GM18868 (cell line): ENCODE results near the gene GATD1.

ENCODE experiments used
- ATAC-seq: cut with Tn5 transposase; IDR thresholded peaks from one replicate; pipeline ENCODE4 v1.9.1; 2021; ENCODE audit warnings: mild to moderate bottlenecking, moderate library complexity; ENCODE audit not compliant: unreplicated experiment

The GATD1 gene, protein sequence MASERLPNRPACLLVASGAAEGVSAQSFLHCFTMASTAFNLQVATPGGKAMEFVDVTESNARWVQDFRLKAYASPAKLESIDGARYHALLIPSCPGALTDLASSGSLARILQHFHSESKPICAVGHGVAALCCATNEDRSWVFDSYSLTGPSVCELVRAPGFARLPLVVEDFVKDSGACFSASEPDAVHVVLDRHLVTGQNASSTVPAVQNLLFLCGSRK

DNA sequence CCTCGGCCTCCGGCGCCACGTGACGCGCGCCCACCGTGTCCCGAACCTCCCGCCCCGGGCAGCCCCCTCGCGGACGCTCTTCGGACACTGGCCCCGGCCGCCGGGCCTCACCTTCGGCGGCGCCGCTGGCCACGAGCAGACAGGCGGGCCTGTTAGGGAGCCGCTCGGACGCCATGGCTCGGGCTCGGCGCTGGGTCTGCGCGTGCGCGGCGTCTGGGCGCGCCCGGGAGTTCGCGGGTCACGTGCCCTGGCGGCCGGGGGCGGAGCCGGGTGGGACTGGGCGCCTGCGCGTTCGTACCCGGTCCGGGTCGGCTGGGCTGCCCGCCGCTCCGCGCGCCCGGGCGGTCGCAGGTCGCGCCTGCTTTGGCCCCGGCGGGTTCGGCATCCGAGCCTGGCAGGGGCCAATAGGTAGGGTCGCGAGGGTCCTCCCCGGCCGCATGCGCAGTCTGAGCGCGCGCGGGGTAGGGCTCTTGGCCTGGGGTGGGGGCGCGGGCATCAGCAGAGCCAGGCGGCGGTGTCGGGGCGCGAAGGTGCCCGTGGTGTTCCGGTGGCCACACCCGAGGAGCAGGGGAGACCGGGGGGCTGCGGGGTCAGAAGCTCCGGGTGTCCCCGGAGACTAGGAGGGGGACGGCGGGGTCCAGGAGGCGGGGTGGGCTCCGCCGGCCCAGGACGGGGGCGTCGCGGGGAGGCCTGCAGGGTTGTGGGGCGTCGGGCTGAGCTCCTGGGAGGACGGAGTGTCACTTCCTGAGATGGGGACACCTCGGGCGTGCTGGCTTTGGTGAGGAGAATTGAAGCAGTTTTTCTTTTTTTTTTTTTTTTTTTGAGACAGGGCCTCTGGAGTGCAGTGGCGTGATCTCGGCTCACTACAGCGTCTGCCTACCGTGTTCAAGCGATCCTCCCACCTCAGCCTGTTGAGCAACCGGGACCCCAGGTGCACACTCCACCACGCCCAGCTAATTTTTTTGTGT is at the start of gene GATD1:
TSS of gene GATD1 (minus strand) at position 200 of the 968 bp plus-strand sequence. CDS start at position 175, 25 bp downstream.
- peak; percentile 78 for ATAC-seq

DNA sequence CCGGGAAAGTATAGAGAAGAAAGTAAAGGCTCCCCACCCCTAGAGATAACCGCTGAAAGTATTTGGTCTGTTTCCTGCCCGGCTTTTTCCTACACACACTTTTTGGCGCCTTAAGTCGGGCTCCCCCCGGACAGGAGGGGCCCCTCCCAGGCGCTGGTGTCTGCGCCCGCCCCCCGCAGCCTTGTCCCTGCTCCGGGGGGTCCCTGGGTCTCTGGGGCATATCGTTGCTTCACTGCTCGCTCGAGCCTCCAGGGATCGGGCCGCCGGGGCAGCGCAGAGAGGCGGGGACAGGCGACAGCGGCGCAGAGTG is 49.5 kb upstream of the GATD1 start:
- no peak for ATAC-seq

DNA sequence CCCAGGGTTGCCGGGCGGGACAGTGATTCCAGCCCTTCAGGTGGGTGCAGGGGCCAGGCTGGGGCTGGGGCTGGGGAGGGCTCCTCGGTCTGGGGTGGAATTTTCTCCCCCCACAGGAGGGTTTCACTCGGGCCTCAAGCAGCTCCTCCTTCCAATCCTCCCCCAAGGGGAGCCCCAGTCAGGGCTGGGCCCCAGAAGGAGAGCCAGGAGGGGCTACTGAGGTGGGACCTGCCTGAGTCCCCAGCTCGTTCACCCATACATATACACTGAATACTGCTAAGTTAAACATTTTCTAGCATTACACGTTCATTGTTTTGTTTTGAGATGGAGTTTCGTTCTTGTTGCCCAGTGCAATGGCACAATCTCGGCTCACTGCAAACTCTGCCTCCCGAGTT is 48.9 kb upstream of the GATD1 start:
- ATAC-seq = no peak

DNA sequence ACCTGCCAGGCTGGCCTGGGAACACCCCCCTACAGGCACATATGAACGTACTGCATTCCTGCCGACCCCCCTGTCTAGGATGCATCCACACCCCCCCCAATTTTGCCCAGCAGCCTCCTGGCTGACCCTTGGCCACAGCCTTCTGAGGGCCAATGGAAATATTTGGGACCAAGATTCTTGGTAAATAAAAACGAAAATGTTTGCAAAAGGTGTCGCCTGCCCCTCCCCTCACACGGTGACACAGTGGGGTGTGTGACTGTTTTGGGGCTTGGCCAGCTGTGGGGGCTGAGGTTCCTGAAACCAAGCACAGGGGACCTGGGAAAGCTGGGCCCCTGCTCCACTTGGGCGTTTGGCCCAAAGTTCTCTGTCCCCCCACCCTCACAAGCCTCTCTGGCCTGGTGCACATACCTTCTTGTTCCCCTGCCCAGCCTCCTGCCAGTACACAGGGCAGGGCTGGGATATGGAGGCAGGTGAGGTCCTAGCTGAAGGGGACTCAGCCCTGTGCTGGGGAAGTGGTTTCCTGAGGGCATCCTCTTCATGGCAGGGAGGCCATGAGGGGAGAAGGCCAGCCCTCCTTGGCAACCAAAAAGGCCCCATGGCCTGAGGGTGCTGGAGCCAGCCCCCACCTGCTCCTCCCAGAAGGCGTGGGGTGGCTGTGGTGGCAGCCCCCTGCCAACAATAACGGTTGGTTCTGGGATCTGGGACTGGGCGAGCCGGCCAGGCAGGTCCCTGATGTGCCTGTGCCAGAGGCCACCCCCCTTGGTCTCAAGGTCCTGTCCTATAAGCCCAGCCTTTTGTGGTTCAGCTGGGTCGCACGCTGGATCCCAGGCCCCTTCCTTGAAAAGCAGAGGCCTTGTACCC is 48.3 kb upstream of the GATD1 start:
- no peak for ATAC-seq

DNA sequence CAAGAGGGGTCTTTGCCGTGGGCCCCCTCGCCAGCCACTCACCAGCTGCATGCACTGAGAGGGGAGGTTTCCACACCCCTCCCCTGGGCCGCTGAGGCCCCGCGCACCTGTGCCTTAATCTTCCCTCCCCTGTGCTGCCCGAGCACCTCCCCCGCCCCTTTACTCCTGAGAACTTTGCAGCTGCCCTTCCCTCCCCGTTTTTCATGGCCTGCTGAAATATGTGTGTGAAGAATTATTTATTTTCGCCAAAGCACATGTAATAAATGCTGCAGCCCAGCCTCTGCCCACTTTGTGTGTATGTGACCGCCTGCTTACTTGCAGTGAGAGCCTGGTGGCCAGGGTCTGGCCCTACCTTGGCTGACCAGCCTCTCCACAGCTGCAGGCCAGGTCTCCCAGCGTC is 47.7 kb upstream of the GATD1 start:
- ATAC-seq = no peak

DNA sequence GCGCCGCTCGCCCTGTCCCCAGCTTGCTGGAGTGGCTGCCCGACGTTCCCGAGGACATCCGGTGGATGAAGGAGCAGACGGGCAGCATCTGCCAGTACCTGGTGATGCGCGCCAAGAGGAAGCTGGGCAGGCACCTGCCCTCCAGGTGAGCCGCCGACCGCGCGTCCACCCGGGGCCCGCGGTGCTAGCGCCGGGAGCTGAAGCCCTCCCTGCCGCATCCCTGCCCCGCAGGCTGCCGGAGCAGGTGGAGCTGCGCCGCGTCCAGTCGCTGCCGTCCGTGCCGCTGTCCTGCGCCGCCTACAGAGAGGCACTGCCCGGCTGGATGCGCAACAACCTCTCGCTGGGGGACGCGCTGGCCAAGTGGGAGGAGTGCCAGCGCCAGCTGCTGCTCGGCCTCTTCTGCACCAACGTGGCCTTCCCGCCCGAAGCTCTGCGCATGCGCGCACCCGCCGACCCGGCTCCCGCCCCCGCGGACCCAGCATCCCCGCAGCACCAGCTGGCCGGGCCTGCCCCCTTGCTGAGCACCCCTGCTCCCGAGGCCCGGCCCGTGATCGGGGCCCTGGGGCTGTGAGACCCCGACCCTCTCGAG is 47.1 kb upstream of the GATD1 start:
- no peak for ATAC-seq

DNA sequence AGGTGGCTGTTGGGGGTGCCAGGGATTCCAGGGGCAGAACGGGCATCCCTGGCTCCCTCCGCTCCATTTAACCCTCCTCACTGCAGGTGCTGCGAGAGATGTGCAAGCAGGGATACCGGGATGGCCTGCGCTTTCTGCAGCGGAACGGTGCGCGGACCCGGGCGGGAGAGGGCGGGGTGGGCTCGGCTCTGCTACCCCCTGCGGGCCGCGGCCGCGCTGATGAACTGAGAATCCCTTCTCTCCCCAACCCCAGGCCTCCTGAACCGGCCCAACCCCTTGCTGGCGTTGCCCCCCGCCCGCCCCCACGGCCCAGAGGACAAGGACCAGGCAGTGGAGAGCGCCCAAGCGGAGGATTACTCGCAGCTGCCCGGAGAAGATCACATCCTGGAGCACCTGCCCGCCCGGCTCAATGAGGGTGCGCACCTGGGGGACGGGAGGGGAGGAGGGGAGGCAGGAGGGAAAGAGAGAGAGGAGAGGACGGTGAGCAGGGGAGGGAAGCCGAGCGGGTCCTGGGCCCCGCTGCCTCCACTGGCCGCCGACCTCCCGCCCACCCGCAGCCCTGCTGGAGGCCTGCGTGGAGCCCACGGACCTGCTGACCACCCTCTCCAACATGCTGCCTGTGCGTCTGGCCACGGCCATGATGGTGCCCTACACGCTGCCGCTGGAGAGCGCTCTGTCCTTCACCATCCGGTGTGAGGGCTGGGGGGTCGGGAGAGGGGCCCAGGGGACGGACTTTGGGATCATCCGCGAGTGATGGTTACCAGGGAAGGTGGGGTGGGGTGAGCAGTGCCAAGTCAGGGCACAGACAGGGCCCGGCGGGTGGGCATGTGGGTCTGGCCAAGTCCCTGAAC is 46.4 kb upstream of the GATD1 start:
- ATAC-seq = no peak

DNA sequence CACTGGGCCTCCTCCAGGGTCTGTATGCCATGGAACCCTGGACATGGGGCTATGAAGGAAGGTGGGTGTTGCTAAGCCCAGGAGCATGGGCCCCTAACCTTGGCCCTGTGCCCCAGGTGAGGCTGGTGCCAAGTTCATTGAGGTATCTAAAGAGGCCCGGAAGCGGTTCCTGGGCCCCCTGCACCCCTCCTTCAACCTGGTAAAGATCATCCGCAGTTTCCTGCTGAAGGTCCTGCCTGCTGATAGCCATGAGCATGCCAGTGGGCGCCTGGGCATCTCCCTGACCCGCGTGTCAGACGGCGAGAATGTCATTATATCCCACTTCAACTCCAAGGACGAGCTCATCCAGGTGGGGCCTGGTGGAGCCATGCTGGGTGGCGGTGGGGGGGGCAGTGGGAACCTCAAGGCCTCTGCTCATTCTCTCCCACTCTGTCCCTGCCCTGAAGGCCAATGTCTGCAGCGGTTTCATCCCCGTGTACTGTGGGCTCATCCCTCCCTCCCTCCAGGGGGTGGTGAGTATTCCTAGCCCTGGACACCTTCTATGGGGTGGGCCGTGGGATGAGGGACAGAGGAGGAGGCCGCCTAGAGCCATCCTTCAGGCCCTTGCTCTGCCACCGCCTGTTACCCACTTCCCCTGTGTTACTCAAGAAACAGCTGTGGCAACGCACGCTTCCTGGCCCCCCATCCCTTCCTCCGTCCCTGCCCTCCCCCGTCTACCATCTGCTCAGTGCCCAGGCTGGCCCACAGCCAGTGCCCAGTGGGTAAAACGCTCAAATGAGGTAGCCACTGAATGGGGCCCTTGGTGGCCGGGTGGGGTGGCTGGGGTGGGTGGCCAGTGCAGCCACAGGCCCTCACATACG is 44.5 kb upstream of the GATD1 start:
- ATAC-seq = no peak

DNA sequence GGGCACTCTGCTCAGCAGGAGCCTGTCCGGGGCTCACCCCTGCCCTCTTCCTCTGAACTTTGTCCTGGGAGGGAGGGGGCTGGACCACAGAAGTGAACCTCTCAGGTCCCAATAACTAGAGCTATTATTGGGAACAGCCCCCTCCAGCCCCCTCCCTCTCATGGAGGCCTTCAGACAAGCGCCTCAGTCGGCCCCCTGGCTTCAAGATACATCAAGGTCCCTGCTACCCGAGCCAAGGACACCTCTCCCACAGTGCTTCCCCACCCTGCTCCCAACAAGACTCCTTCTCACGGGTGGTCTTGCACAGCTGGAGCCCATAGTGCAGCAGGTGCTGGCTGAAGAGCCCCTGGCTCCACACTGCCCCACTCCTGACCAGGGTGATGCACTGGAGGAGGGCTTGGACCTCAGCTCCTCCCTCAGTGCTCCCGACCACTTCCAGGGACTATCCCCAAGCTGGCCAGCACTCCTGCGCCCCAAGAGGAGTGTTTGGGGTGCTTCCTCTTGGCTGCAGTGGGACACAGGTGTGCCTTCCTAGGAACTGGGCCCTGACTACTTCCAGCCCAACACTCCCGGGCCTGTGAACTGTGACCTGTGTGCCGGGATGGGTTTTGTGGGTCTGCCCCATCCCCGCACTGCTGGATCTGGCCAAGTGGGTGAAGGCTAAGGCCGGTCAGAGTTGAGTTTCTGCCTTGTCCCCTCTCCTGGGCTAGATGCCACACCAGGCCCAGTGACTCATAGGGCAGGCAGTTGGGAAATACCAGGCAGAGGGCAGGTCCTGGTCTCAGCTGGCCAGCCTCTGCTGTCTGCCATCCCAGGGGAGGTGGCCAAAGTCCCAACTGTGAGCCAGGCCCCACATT is 43.6 kb upstream of the GATD1 start:
- ATAC-seq = no peak

DNA sequence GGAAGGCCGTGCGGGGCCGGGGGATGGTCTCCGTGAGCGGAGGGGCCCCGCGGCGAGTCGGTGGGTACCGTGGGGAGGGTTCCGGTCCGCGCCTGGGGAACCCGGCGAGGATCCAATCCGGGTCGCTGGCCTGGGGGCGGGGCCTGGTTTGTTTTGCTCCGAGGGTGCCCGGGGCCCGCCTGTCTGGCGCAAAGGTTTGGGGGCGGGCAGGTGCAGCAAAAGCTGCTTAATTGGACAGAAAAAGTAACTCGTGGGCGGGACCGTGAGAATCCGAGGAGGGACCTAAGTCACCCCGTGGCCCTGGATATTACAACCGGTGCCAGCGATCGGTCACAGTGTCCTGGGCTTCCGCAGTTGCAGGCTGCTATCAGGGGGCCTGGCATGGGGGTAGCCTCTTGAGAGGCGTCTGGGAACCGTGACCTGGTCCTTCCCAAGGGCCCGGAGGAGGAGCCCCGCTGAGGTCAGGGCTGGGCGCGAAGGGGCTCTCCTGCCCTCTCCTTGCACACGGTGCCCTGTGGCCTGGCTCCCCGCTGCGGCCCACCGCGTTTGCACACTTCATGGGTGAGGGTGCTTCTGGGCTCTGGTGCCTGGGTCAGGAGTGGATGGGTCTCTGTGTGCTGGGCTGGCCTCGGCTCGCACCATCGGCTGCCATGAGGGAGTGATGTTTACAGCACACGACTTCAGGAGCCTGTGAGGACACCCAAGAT is 42.8 kb upstream of the GATD1 start:
- peak; percentile 66 for ATAC-seq

DNA sequence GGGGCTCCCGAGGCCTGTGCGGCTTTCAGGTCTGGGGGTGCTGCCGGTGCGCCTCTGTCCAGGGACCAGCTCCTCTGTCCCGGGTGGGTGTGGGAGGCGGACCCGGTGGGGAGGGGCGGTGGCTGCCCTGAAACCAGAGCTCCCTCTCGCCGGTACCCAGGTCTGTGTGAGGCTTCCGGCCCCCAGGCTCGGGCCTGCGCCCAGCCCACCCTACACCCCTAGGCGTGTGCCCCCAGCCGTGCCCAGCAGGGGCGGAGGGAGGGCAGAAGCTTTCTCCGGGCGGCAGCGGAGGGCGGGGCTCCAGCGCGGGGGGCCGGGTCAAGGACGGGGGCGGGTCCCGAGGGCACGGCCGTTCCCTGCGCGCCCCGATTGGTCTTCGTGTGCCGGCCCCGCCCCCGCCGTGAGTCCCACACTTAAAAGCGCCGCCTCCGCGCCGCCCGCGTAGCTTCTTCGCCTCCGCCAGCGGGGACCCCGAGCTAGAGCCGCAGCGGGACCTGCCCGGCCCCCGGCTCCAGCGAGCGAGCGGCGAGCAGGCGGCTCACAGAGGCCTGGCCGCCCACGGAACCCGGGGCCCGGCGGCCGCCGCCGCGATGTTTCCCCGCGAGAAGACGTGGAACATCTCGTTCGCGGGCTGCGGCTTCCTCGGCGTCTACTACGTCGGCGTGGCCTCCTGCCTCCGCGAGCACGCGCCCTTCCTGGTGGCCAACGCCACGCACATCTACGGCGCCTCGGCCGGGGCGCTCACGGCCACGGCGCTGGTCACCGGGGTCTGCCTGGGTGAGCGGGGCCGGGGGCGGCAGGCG is 42.0 kb upstream of the GATD1 start:
- peak; percentile 68 for ATAC-seq

DNA sequence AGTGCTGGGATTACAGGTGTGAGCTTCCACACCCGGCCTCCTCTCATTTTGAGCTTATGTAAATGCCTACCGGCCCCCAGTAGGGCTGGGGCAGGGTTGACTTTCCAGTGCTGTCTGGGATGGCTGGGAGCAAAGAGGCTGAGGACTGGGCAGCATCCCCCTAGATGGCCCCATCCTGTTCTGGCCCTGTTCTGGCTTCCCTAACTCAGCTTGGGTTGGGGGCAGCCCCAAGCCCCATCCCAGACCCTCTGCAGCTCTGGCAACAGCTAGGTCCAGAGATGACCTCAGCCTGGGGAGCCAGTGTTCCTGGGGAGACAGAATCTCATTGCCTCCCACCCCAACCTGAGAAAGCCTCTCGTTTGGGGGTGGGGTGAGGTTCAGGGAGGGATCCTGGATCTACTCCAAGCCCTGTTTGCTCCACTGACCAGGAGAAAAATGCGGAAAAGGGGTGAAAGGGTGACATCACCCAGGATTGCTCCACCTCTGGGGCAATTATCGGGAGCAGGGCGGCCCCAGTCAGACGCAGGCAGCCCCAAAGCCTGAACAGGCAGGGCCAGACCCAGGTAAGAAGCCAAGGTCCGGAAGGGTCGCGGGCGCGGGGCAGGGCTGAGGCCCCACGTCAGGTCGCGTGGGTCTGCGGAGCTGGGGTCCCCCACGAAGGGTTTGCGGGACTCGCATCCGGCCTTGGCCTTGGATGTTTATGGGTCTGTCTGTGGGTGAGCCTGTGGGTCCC is 41.3 kb upstream of the GATD1 start, which contains the start of gene PNPLA2:
TSS of gene PNPLA2 (plus strand) at position 519 of the 733 bp plus-strand sequence. CDS start 805 bp downstream, outside the sequence.
- no peak for ATAC-seq

DNA sequence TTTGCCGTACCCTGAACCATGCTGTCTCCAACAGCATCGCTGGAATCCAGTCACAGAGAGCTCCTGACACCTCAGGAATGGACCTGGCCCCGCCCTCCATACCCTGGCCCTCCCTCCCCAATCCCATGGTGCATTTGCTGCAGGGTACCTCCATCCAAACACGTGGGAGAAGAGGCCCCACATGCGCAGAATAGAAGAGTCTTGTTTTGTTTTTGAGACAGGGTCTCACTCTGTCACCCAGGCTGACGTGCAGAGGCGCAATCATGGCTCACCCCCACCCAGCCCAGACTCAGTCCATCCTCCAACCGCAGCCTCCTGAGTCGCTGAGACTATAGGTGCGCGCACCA is 39.1 kb upstream of the GATD1 start:
- no peak for ATAC-seq

DNA sequence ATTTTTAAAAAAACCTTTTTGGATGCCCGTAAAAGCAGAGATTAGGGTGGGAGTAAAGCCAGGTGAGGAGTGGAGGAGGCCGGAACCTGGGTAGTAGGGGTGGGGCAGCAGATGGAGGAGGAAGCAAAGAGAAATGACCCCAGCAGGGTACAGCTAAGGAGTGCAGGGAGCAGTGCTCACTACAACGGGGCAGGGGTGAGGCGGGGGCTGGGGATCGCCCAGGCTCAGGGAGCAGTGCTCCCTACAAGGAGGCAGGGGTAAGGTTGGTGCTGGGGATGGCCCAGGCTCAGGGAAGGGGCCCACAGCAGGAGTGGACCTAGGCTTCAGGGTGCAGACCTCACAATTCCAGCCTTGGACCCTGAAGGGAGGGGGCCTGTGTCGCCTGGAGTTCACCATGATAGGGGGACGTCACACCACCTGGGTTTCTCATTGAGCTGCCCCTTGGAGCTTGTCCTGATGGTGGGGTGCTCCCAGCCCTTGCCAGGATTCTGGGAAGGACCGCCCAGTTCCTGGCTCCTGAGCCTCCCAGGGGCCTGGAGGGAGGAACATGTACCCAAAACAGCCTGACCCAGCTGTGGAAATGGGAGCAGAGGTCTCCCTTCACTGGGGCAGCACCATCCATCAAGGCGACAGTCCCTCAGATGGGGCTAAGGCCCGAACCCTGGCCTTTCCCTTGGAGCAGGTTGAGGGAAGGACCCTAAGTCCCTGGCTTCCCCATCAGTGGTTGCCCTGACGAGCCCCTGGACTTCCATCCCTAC is 38.6 kb upstream of the GATD1 start:
- no peak for ATAC-seq

DNA sequence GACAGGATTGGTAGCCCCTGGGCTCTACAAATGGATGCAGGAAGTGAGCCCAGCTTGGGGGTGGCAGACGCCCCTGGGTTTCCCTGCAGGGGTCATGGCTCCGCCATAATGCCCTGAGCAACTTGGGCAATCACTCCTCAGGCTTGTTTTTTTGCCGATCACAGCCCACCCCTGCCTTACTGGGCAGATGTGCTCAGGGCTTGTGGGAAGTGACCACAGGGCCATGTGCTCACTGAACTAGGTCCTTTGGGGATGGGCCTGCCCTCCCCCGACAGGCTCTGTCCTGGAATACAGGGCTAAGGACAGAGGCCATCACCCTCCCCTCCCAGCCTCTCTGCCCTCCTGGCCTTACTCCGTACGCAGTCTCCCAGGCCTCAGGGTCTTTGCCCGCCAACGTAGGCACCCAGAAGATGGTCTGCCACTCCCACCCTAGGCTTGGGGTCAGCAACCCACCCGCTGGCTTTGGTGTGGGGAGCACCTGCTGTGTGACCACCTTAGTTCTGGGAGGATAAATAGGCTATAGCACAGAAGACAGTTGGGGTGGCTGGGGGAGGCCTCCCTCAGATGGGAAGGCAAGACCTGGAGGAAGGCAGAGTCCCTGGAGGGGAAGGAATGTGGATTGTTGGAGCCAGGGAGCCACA is 36.3 kb upstream of the GATD1 start:
- ATAC-seq = no peak
